ENCODE measurements around the gene KCNN3.

KCNN3 gene

DNA sequence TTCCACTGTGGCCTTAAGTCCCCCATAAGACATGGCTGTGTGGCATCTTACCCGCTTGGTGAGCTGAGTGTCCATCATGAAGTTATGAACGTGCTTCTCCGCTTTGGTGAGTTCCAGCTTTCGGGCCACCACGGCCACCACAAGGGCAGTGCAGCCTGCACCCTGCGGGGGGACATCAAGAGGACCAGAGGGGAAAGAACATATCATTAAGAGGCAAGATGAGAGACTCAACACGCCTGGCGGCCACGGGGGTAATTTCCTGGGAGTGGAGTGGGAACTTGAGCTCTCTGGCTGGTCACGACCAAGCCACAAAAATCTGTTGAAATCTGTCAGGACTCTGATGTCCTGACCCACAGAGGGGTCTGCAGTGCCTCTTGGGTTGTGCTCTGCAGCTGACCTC is 144.2 kb downstream of the KCNN3 start:
- no peak for DNase-seq

DNA sequence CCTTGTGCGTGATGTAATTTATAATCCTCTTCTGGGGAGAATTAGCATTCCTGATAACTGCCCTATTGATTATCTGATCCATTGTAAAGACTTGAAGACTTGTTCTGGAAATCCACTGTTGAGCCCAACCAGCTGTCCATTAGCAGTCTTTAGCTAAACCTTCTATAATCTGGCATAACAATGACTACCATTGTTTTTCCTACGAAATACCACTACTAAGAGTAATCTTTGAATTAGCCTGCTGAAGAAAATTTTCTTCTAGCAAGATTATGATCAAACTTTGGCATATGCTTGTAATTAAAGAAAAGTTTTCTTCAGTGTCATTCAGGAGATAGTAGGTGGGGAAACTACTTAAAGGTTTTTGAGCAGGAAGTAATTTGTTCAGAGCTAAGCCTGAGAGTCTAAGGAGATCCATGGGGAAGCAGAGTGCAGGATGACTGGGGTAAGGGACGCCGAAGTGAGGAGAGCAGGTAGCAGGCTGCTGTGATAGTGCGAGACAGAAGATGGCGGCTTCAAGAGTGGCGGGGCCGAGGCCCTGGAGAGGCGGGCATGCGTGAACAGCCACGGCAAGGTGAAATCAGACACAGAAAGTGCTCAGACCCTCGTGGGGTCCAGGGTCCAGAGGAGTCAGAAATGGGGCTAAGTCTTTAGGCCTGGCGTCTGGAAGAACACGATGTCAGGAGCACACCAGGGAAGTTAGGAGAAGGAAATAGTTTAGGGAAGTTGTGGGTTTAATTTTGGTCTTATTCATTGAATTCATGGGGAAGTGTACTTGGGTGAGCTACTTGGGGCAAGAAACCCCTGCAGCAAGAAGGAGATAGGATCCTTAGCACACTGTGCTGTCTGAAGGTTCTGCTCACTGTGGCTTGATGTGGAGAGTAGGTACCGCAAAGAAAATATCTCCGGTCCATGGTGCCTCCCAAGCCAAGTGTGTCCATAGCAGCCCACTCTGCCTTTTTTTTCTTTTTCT is 149.5 kb downstream of the KCNN3 start:
- DNase-seq: no peak

DNA sequence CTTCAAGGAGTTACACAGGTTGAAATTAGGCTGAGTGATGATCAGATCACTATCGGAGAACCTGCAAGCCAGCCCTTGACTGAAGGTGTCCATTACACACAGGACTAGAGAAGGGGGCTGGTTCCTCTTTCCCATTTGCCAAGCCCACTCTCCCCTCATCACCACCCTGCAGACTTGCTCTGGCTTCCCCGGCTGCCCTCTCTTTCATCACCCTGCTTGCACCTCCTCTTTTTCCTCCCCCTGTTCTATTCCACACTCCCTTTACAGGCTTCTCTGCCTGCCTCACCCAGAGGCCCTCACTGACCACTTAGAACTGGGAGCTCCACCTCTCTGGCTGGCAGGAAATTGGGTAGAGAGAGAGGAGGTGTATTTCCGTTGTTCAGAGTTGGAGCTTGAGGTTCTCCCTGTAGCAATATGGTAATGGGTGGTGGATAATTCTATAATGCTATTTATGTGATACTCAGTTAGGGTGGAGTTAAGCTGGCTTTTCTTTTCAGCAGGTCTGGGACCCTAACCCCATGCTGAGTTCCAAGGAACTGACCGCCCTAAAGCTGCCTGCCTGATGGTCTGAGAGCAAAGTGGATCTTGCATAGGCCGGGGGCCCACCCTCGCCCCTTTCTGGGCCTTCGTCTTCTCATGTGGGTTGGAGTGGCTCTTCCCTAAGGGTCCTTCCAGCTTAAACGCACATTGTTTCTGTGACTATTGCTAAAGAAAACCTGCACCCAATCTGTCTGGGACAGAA is 150.3 kb downstream of the KCNN3 start:
- no peak for DNase-seq

DNA sequence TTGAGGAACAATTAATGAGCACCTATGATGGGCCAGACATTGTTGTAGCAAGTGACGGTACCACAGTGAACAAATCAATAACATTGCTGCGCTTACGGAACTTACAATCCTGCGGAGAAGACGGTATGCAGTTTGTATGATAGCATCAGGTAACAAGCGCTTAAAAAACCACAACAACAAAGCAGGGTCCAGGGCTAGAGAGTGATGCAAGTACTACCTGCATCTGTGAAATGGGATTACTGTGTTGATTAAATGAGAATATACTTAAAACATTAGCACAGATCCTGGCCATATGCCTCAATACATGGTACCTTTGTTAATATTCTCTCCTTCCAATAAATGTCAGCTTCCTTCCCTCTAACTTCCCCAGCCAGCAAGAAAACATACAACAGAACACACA is 151.5 kb downstream of the KCNN3 start:
- DNase-seq: no peak

DNA sequence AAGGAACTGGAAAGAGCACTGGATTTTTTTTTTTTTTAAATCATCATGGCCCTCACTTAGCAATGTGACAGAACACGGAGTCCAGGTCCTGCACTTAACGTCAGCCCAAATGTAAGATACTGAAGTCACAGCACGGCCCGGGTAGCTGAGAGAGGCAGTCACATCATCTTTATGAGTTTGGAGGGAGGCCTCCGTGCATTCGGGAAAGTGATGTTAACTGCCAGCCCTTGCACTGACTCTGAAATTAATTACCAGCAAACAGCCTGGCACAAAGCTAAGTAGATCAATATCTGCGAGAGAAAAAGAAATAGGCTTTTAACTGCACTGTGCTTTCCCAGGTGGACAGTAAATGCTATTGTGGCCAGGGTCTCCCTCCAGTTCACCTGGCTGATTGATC is 152.6 kb downstream of the KCNN3 start:
- DNase-seq: no peak

DNA sequence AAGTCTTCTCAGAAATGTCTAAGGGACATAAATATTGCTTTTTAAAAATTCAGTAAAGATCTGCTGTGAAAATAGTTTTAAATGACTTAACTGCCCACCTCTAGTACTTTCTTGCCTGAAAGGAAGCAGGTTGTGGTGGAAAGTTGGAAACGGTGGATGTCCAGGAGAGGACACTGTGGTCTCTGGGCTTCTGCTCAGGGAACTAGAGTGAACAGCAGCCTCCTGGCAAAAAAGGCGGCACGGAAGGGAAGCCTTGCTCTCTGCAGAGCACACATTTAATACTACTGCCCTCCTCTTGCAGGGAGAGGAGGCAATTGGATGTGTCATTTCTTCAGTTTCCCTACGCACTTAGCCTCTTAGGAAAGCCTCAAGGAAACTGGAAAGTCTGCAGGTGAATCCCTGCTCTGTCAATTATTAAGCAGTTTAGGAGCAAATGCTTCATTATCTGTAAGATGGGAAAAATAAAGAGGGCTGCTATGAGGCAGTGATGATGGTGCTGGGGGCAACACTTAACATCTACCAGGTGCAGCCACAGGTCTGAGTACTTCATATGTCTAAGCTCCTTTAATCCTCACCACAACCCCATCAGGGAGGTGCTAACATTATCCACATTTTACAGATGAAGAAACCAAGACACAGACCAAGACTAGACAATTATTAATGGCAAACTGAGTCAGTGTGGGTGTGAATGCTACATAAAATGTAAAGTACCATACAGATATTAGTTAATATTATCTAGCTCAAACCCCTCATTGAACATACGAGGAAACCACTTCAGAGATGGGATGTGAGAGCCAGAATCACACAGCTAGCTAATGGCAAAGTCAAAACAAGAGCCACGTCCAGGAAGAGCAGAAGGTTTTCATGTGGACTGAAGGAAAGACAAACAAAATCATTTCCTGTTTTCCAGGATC is 153.2 kb downstream of the KCNN3 start:
- no peak for DNase-seq

DNA sequence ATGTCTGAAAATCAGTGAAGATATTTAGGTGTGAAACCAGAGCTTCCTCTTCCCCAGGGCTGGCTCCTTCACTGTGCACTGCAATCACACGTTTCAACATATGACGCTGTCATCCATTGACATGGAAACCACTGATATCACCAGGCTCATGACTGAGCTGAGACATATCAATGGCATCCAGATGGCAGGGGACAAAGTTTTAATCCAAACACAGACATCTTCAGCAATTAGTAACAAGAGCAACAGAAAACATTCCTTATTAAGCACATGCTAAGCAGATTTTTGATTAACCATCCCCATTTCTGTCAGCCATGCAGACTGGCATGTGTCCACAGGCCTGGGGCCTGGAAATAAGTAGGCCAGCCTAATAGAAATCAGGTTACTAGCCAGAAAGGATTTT is 154.1 kb downstream of the KCNN3 start:
- no peak for DNase-seq

DNA sequence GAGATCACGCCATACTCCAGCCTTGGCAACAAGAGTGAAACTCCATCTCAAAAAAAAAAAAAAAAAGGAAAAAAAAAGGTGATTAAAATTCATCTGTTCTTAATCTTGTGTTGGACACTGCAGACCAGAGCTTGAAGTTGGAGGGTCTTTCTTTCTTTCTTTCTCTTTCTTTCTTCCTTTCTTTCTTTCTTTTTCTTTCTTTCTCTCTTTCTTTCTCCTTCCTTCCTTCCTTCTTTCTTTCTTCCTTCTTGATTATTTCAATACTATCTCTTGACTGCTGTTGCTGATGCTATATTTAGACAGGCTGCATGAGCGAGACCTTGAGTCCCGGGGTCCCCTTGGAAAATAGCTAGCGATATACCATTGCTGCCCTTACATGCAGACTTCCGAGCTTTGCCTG is 154.7 kb downstream of the KCNN3 start:
- DNase-seq: no peak

DNA sequence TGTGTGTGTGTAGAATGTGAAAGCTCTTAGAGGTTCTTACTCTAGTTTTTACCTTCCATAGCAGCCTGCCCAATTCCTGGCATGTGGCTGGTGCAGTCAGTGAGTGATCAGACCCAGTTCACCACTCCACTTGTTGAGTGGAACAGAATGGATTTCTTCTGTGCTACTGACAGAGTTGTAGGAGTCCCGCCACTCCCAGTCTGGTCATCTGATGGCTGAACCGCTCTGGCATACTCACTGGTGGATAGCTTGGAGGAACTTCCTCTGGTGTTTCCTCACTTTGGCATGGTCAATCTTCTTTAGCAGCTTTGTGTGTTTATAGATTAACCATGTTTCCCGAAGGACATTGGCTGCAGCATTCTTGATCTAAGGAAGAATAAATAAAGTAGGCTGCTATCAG is 155.4 kb downstream of the KCNN3 start:
- peak in 1 of 2 experiments; percentile 30 for DNase-seq

DNA sequence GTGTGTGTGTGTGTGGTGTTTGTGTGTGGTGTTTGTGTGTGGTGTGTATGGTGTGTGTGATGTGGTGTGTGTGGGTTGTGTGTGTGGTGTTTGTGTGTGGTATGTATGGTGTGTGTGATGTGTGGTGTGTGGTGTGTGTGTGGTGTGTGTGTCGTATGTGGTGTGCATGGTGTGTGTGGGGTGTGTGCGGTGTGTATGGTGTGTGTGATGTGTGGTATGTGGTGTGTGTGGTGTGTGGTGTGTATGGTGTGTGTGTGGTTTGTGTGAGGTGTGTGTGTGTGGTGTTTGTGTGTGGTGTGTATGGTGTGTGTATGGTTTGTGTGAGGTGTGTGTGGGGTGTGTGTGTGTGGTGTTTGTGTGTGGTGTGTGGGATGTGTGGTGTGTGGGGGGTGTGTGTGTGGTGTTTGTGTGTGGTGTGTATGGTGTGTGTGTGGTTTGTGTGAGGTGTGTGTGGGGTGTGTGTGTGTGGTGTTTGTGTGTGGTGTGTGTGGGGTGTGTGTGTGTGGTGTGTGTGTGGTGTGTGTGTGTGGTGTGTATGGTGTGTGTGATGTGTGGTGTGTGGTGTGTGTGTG is 155.9 kb downstream of the KCNN3 start:
- DNase-seq: no peak

DNA sequence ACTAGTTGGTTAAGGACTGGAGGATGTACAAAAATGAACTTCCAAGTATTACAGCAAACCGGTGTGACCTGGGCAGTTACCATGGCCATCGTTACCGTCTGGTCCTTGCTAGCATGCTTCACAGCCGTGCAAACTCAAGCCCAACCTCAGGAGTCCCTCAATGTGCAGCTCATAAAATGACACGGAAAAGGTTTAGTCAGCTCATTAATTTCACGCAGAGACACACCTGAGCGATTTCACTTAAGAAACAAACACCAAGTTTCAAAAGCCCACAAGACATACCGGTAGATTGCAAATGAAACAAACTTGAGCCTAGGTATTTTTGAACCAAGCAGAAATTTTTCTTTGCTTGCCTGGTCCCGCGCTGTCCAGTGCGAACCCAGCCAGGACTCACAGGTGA is 157.1 kb downstream of the KCNN3 start:
- DNase-seq: no peak

DNA sequence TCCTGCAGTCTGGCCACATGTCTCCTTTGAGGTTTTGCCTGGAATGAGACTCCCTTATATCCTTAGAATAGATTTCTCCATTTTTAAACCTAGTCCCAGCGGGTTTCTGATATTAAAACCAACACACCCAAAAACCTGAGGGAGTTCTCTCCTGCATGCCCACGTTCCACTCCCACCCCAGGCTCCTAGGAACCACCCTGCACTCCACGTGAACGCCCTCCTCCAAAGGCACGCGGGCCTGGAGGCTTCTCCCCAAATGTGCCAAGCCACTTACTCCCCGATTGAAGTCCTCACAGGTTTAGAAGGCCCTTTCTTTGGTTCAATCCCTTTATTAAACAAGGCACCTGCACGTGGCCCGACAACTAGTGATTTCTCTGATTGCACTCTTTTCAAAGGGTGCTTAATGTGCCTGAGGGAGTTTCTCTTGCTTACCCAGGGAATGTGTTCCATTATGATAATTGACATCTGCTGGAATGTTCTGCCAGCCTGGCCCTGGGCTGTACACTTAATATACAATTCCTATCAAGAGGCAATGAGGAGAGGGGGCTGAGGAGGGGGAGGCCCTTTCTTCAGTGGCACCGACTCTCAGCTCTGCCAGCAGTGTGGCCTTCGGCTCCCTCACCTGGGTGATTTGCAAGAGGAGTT is 157.8 kb downstream of the KCNN3 start:
- DNase-seq: peak; percentile 19 to 47

DNA sequence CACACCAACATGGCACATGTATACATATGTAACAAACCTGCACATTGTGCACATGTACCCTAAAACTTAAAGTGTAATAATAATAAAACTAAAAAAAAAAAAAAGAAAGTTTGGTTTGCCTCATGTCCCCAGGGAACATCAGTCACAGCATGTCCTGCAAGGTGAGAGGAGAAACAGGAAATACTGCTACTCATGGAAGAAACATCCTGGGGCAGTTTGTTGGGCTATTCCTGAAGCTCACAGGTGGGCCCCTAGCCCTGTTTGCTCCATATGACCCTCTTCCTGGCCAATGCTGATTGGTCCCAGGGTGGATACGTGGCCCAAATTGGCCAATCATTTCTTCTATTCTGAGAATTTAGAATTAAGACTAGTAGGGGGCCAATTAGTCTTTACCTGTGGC is 158.7 kb downstream of the KCNN3 start:
- DNase-seq: no peak

DNA sequence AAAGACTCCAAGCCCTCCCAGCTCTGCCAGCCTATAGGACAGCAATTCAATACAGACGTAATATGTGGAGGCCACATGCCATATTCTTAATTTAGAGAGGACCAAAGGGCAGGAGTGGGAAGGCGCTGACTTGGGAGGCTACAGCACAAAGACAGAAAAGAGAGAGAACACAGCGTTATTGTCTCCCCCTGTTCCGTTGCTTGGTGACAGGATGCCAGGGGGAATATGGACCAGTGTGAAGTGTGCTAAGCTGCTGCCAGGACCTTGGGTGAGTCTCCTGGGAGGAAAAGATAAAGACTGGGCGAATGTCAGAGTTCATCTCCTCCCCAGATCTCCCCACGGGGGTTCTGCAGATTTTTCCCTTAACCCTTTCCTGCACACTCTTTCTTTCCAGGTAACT is 160.0 kb downstream of the KCNN3 start:
- no peak for DNase-seq

DNA sequence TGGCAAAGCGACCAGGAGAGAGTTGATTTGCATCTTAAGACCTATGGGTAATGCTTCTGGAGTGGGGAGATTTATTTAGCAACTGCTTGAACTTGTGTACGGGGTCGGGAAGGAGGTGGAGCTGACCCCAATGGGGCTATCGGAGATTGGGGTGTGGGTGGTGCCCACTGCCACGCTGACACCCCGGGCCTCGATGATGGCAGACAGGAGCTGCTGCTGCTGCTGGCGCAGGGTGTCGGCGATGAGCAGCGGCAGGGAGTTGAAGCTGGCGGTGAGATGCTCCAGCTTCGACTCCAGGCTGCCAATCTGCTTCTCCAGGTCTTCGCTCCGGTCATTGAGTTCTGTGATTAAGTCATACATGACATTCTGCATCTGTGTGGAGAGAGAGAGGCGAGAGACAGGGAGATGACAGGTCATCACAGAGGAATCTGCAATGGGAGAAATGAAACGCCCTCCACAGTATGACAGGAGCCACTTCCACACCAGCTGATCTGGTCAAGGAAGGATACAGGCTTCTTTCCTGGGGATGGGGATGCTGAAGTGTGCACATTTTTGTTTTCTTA is 162.1 kb downstream of the KCNN3 start:
- DNase-seq: no peak

DNA sequence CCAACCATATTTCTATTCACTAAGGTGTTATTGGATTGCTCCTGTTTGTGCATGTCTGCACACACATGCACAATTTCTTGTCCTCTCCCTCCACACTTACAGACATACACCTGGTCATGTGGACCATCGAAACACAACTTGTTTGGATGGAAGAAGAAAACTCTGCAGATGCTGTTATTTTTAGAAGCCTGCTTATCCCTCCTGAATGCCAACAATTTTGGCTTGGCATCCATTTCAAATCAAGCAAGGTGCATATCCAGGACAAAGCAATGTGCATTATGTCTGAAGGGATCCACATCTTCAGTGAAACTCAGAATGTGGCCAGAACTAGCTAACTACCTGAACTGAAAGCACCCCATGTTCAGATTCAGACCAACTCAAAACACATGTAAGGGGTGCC is 163.2 kb downstream of the KCNN3 start:
- no peak for DNase-seq

DNA sequence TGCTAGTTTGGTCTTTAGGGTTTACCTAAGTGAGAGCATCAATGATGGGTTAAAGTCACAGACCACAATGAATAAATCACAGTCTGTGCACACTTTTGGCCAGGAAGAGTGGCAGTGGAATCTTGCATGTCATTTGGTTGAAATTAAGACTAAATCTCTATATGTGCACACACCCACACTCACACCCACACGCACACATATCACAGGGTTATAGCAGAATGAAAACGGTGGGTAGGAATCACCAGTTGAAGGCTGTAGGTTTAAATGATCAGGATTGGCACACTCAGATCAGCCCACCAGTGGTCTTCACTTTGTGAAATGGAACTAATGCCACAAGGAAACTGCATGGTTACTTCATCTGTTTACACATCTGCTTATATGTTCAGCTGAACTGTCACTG is 164.5 kb downstream of the KCNN3 start:
- no peak for DNase-seq

DNA sequence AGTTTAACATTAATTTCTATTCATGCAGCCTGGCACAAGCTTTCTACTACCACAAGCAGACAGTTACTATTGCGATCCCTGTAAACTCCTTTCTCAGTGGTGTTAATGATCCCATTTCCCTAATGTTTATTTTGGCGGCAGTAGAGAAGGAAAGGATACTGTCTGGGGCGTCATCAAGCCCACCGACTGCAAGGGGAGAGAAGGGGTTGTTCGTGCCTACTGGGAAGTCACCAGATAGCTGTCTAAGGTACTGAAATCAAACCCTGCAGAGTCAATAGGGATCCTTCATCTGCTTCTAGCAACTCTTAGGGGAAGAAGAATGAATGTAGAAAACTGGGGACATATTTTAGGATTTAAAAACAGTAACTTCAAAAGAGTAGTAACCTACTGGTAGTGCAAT is 166.9 kb downstream of the KCNN3 start:
- DNase-seq: no peak

DNA sequence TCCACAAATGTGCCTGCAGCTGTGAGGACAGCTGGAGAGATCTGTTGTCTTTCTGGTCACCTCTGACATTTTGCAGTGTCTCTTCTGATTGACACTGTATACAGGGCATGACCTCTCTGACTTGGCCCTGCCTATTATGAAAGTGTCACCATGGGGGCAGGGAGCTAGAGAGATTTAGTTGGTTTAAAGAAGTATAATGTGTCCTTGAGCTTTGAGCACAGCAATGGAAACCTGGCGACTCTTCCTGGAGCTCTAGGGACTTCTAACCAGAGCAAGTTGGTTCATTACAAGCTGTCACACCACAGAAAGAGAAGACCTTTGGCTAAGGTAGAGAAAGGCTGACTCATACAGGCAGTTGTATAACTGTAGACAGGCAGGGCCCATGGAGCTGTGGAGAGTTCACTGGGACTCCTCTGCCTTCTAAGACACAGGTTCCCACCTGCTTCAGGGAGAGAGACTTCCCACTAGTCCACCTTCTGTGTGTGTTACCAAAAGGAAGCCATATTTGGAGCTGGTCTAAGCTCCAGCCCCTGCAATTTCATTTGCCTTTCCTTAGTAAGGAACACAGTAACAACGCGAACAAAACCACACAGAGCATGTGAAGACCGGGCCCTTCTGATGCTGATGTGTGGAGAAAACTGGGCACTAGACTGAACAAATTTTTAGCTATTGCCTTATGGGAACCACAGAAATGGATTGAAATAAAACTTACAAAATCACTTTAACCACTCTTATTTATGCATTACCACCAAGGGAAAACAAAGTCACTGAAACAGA is 171.6 kb downstream of the KCNN3 start:
- no peak for DNase-seq

DNA sequence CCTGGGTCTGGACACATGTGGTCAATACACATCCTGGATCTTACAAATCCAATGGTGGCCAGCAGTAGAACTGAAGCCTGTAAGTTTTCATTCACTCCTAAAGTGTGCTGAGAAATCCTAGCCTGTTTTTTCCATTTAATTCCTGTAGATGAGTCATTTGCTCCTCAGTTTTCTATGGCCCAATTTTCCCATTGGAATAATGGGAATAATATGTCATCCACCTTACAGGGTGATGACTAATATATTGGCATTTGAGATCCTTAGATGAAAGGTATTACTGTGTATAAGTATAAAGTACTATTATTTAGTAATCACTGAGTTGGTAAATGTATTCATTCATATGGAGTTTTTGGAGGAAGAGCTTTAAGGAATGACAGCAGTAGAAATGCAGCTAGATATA is 172.4 kb downstream of the KCNN3 start:
- DNase-seq: no peak

DNA sequence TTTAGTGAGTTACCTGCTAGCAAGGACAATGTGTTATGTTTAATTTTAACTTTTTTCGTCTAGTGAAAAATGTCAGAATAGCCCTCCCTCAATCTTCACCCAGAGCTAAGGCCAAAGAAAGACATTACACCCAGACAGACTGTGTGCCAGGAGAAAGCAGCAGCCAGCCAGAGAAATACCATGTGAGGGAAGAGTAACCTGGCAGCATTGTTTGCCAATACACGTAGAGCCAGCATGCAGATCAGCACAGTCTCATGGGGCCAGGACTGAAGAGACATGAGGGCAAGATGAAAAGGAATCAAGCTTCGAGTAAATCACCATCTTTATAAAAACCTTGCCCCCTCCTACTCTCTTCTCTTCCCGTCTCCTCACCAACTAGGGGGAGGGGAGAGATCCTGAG is 173.6 kb downstream of the KCNN3 start:
- peak in 1 of 2 experiments; percentile 21 for DNase-seq

Measured in NCI-H526 (cell line).